Astrocyte (in vitro differentiated cells and primary cell): Measurements from ENCODE around the gene MYO1E. TPM values are rescaled to one million over a fixed set of nuclear protein-coding genes. Genes with fewer than 3 reads are reported as not detected.

Source experiments
- DNase-seq: peaks from one replicate; pipeline ENCODE4 v3.0.0-alpha.2; 2010; ENCODE audit warnings: low read depth
- FAIRE-seq: peaks from 2 replicates; lab custom pipeline; 2011; peaks lifted over from hg19 to GRCh38; lab: Jason Lieb, UNC
- H2AFZ ChIP-seq: 2 replicates; pipeline ENCODE4 v1.6.0; 2012; ENCODE audit warnings: low read depth, low read length, inconsistent platforms
- H3K27ac ChIP-seq: 2 replicates; pipeline ENCODE4 v1.5.1; 2011; ENCODE audit warnings: low read depth, low read length, inconsistent platforms
- H3K27me3 ChIP-seq: 2 replicates; pipeline ENCODE4 v1.6.0; 2011; ENCODE audit warnings: low read length, inconsistent platforms; ENCODE audit not compliant: insufficient read depth
- H3K36me3 ChIP-seq: 2 replicates; pipeline ENCODE4 v1.5.1; 2011; ENCODE audit warnings: low read length, inconsistent platforms; ENCODE audit not compliant: insufficient read depth
- H3K4me1 ChIP-seq: 2 replicates; pipeline ENCODE4 v1.5.1; 2011; ENCODE audit warnings: low read length, inconsistent platforms; ENCODE audit not compliant: insufficient read depth
- H3K4me2 ChIP-seq: 2 replicates; pipeline ENCODE4 v1.6.0; 2012; ENCODE audit warnings: low read length, inconsistent platforms
- H3K4me3 ChIP-seq: 2 replicates; pipeline ENCODE4 v1.5.1; 2011; ENCODE audit warnings: low read depth, mild to moderate bottlenecking, low read length, inconsistent platforms; ENCODE audit not compliant: insufficient read depth
- H3K79me2 ChIP-seq: 2 replicates; pipeline ENCODE4 v1.6.0; 2012; ENCODE audit warnings: mild to moderate bottlenecking, low read length, inconsistent platforms; ENCODE audit not compliant: insufficient read depth
- H3K9ac ChIP-seq: 2 replicates; pipeline ENCODE4 v1.6.0; 2012; ENCODE audit warnings: mild to moderate bottlenecking, low read length, inconsistent platforms
- H3K9me3 ChIP-seq: 2 replicates; pipeline ENCODE4 v1.5.1; 2012; ENCODE audit warnings: low read depth, mild to moderate bottlenecking, low read length, inconsistent platforms; ENCODE audit not compliant: insufficient read depth
- H4K20me1 ChIP-seq: 2 replicates; pipeline ENCODE4 v1.6.0; 2012; ENCODE audit warnings: low read length, inconsistent platforms; ENCODE audit not compliant: insufficient read depth
- H3K27ac Mint-ChIP-seq: one replicate; pipeline ENCODE4 v1.8.0; 2021; ENCODE audit warnings: mild to moderate bottlenecking, mixed read lengths; ENCODE audit not compliant: unreplicated experiment
- H3K27me3 Mint-ChIP-seq: one replicate; pipeline ENCODE4 v1.8.0; 2021; ENCODE audit warnings: low read depth, mixed read lengths; ENCODE audit not compliant: unreplicated experiment
- H3K36me3 Mint-ChIP-seq: one replicate; pipeline ENCODE4 v1.8.0; 2021; ENCODE audit warnings: low read depth, mixed read lengths; ENCODE audit not compliant: unreplicated experiment
- H3K4me1 Mint-ChIP-seq: one replicate; pipeline ENCODE4 v1.8.0; 2021; ENCODE audit warnings: low read depth, mixed read lengths; ENCODE audit not compliant: unreplicated experiment
- H3K4me3 Mint-ChIP-seq: one replicate; pipeline ENCODE4 v1.8.0; 2021; ENCODE audit warnings: mild to moderate bottlenecking, moderate library complexity, mixed read lengths; ENCODE audit not compliant: unreplicated experiment
- H3K9me3 Mint-ChIP-seq: one replicate; pipeline ENCODE4 v1.8.0; 2021; ENCODE audit warnings: mild to moderate bottlenecking, mixed read lengths; ENCODE audit not compliant: unreplicated experiment
- CTCF ChIP-seq: IDR thresholded peaks from 2 replicates; pipeline ENCODE4 v1.5.1; 2011; ENCODE audit warnings: low read depth, mild to moderate bottlenecking, inconsistent platforms, low read length, moderate library complexity; ENCODE audit not compliant: insufficient read depth
- EZH2 ChIP-seq: IDR thresholded peaks from 2 replicates; pipeline ENCODE4 v1.6.1; 2012; ENCODE audit warnings: mild to moderate bottlenecking, low read length, inconsistent platforms; ENCODE audit not compliant: insufficient read depth
- total RNA-seq: library from RNA; stranded (reverse); gene quantifications from 2 replicates; pipeline ENCODE4 v1.2.1, GENCODE V29; 2021

MYO1E gene
- total RNA-seq, 1 donor from 2014 or later = 227 TPM

- no peak overlapping the region for H3K9ac ChIP-seq
- no peaks in the 10 kb centered on the region for H3K9me3 ChIP-seq
- H3K27ac ChIP-seq = no peak overlapping the region
- no peaks in the 10 kb centered on the region for H3K4me1 ChIP-seq
- H2AFZ ChIP-seq = no peak overlapping the region
- peaks cover 10% of the 10 kb centered on the region for H3K79me2 ChIP-seq
- peaks cover 22% of the 10 kb centered on the region for H3K36me3 Mint-ChIP-seq
- H3K27me3 Mint-ChIP-seq = no peaks in the 10 kb centered on the region
- H3K27me3 ChIP-seq = no peaks in the 10 kb centered on the region
- H3K4me2 ChIP-seq = no peak overlapping the region
- no peak overlapping the region for H3K27ac Mint-ChIP-seq
- peaks cover 8% of the 10 kb centered on the region for H3K4me1 Mint-ChIP-seq
- DNase-seq = no peak
- TF ChIP-seq CTCF (no peak), EZH2 (no peak)
- peaks cover 22% of the 10 kb centered on the region for H4K20me1 ChIP-seq
- no peak for FAIRE-seq
- no peak overlapping the region for H3K4me3 ChIP-seq
- no peaks in the 10 kb centered on the region for H3K9me3 Mint-ChIP-seq
- H3K36me3 ChIP-seq = peaks cover 10% of the 10 kb centered on the region
- no peak overlapping the region for H3K4me3 Mint-ChIP-seq
These were observed 128.3 kb downstream of the MYO1E start for GRCh38 chr15:59244337-59244736.

GRCh38 chr15:59243622-59244021 lies 129.0 kb downstream of the MYO1E start:
- H4K20me1 ChIP-seq = peaks cover 19% of the 10 kb centered on the region
- H3K27me3 ChIP-seq = no peaks in the 10 kb centered on the region
- H3K27me3 Mint-ChIP-seq = no peaks in the 10 kb centered on the region
- no peaks in the 10 kb centered on the region for H3K4me1 ChIP-seq
- H3K79me2 ChIP-seq = peaks cover 10% of the 10 kb centered on the region
- DNase-seq (no peak), FAIRE-seq (no peak)
- TF ChIP-seq EZH2 = no peak
- TF ChIP-seq CTCF = no peak
- H3K4me2 ChIP-seq = no peak overlapping the region
- H3K36me3 ChIP-seq = peaks cover 10% of the 10 kb centered on the region
- peaks cover 22% of the 10 kb centered on the region for H3K36me3 Mint-ChIP-seq
- H3K4me3 ChIP-seq = no peak overlapping the region
- H3K4me1 Mint-ChIP-seq = peaks cover 8% of the 10 kb centered on the region
- H3K9me3 ChIP-seq = no peaks in the 10 kb centered on the region
- no peak overlapping the region for H3K9ac ChIP-seq
- H3K4me3 Mint-ChIP-seq = no peak overlapping the region
- no peaks in the 10 kb centered on the region for H3K9me3 Mint-ChIP-seq
- no peak overlapping the region for H3K27ac Mint-ChIP-seq
- H3K27ac ChIP-seq = no peak overlapping the region
- no peak overlapping the region for H2AFZ ChIP-seq

GRCh38 chr15:59242649-59243048 lies 130.0 kb downstream of the MYO1E start:
- TF ChIP-seq CTCF = no peak
- TF ChIP-seq EZH2 = no peak
- peaks cover 8% of the 10 kb centered on the region for H3K4me1 Mint-ChIP-seq
- Histone ChIP-seq H4K20me1 (peaks cover 17% of the 10 kb centered on the region), H3K27me3 (no peaks in the 10 kb centered on the region), H3K4me2 (no peak overlapping the region), H3K27ac (no peak overlapping the region), H3K9me3 (no peaks in the 10 kb centered on the region), H3K36me3 (peaks cover 10% of the 10 kb centered on the region), H3K79me2 (peaks cover 19% of the 10 kb centered on the region), H3K9ac (no peak overlapping the region), H3K4me1 (no peaks in the 10 kb centered on the region), H2AFZ (no peak overlapping the region), H3K4me3 (no peak overlapping the region)
- H3K27me3 Mint-ChIP-seq = no peaks in the 10 kb centered on the region
- peaks cover 24% of the 10 kb centered on the region for H3K36me3 Mint-ChIP-seq
- no peaks in the 10 kb centered on the region for H3K9me3 Mint-ChIP-seq
- no peak overlapping the region for H3K4me3 Mint-ChIP-seq
- no peak overlapping the region for H3K27ac Mint-ChIP-seq
- no peak for FAIRE-seq
- DNase-seq = no peak
